Measurements from ENCODE around the gene HMGN4.

DNA sequence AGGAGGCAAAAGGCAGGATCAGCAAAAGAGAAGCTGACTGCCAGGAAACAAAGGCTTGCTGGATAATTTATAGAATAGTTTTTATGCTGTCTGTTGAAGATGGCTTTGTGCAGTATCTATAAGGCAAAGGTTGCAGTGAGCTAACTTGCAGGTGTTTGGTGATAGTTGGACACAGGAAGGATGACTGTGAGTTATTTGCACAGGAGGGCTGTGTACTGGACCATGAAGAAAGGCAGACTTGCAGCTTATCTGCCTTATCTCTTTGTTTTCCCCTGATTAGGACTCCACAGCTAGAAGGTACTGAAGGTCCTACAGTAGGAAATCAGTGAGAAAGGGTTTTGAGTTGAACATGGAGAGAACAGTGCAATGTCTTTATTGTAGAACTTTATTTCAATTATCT lies 36.0 kb upstream of the HMGN4 start:
- TF ChIP-seq, protein P1, sequence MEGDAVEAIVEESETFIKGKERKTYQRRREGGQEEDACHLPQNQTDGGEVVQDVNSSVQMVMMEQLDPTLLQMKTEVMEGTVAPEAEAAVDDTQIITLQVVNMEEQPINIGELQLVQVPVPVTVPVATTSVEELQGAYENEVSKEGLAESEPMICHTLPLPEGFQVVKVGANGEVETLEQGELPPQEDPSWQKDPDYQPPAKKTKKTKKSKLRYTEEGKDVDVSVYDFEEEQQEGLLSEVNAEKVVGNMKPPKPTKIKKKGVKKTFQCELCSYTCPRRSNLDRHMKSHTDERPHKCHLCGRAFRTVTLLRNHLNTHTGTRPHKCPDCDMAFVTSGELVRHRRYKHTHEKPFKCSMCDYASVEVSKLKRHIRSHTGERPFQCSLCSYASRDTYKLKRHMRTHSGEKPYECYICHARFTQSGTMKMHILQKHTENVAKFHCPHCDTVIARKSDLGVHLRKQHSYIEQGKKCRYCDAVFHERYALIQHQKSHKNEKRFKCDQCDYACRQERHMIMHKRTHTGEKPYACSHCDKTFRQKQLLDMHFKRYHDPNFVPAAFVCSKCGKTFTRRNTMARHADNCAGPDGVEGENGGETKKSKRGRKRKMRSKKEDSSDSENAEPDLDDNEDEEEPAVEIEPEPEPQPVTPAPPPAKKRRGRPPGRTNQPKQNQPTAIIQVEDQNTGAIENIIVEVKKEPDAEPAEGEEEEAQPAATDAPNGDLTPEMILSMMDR (IDR thresholded peaks at IDR 0.05), result no peak
- TF ChIP-seq POLR2AphosphoS5 (IDR thresholded peaks at IDR 0.05) (no peak), POLR2A (IDR thresholded peaks at IDR 0.05) (no peak), EP300 (IDR thresholded peaks at IDR 0.05) (no peak)
